ENCODE measurements around the gene ENAH. TPM values are rescaled to one million over a fixed set of nuclear protein-coding genes. Genes with fewer than 3 reads are reported as not detected.
"Not testable (repeated sequence)": the region's sequence is repeated elsewhere in the genome, so short reads cannot be mapped to it uniquely, and the experiment has no call there.

The ENAH gene
- total and polyA plus RNA-seq, 4 donors: 15.5 to 89.4 (median 48.4) TPM

GRCh38 chr1:225642177-225642576 lies 10.7 kb downstream of the ENAH start:
- ATAC-seq (ENCODE audit: insufficient read depth, low FRiP score) (no peak), DNase-seq (no peak)
- Histone ChIP-seq H3K4me1 (ENCODE audit: control insufficient read depth in 5 of 5, insufficient read depth in 5 of 5, low read length in 5 of 5) (peaks cover 0 to 10% (median 5%) of the 10 kb centered on the region in 5 donors), H3K4me3 (no peak overlapping the region), H3K9ac (ENCODE audit: insufficient read depth in 1 of 2, low read length in 2 of 2) (no peak overlapping the region), H3K36me3 (ENCODE audit: control insufficient read depth in 4 of 4, insufficient read depth in 4 of 4, low read length in 4 of 4) (peaks cover 0 to 29% (median 7%) of the 10 kb centered on the region in 4 donors), H3K27ac (ENCODE audit: low read depth in 1 of 2, low read length in 1 of 2) (no peak overlapping the region), H3K9me3 (ENCODE audit: control insufficient read depth in 4 of 4, insufficient read depth in 3 of 4, low read length in 3 of 4) (no peaks in the 10 kb centered on the region), H3K27me3 (ENCODE audit: control insufficient read depth in 3 of 3, insufficient read depth in 3 of 3, low read length in 2 of 3) (no peaks in the 10 kb centered on the region)
- 73 to 77% methylated on average over 4 of the region's 4 CpGs for WGBS, 2 donors
- TF ChIP-seq CTCF (IDR thresholded peaks at IDR 0.05; ENCODE audit: control extremely low read depth, extremely low read depth): no peak

- DNase-seq (no peak), ATAC-seq (ENCODE audit: insufficient read depth, low FRiP score) (no peak)
- Histone ChIP-seq H3K9ac (ENCODE audit: insufficient read depth in 1 of 2, low read length in 2 of 2) (no peak overlapping the region), H3K27ac (ENCODE audit: low read depth in 1 of 2, low read length in 1 of 2) (no peak overlapping the region), H3K9me3 (ENCODE audit: control insufficient read depth in 4 of 4, insufficient read depth in 3 of 4, low read length in 3 of 4) (no peaks in the 10 kb centered on the region), H3K27me3 (ENCODE audit: control insufficient read depth in 3 of 3, insufficient read depth in 3 of 3, low read length in 2 of 3) (no peaks in the 10 kb centered on the region), H3K36me3 (ENCODE audit: control insufficient read depth in 4 of 4, insufficient read depth in 4 of 4, low read length in 4 of 4) (peaks cover 0 to 28% (median 7%) of the 10 kb centered on the region in 4 donors), H3K4me1 (ENCODE audit: control insufficient read depth in 5 of 5, insufficient read depth in 5 of 5, low read length in 5 of 5) (peaks cover 0 to 14% (median 4%) of the 10 kb centered on the region in 5 donors), H3K4me3 (no peak overlapping the region)
- no peak for TF ChIP-seq CTCF (IDR thresholded peaks at IDR 0.05; ENCODE audit: control extremely low read depth, extremely low read depth)
- WGBS, 2 donors: 89 to 90% methylated on average over 1 of the region's 1 CpG
These were observed 14.1 kb downstream of the ENAH start for GRCh38 chr1:225638853-225639252.

GRCh38 chr1:225637651-225638199 lies 15.2 kb downstream of the ENAH start:
- Histone ChIP-seq H3K9me3 (ENCODE audit: control insufficient read depth in 4 of 4, insufficient read depth in 3 of 4, low read length in 3 of 4) (no peaks in the 10 kb centered on the region), H3K27ac (ENCODE audit: low read depth in 1 of 2, low read length in 1 of 2) (no peak overlapping the region), H3K27me3 (ENCODE audit: control insufficient read depth in 3 of 3, insufficient read depth in 3 of 3, low read length in 2 of 3) (no peaks in the 10 kb centered on the region), H3K4me1 (ENCODE audit: control insufficient read depth in 5 of 5, insufficient read depth in 5 of 5, low read length in 5 of 5) (peaks cover 0 to 12% (median 4%) of the 10 kb centered on the region in 5 donors), H3K4me3 (no peak overlapping the region), H3K9ac (ENCODE audit: insufficient read depth in 1 of 2, low read length in 2 of 2) (no peak overlapping the region), H3K36me3 (ENCODE audit: control insufficient read depth in 4 of 4, insufficient read depth in 4 of 4, low read length in 4 of 4) (peaks cover 0 to 26% (median 3%) of the 10 kb centered on the region in 4 donors)
- WGBS, 2 donors: 97 to 98% methylated on average over 3 of the region's 3 CpGs
- DNase-seq (no peak), ATAC-seq (ENCODE audit: insufficient read depth, low FRiP score) (no peak)
- TF ChIP-seq CTCF (IDR thresholded peaks at IDR 0.05; ENCODE audit: control extremely low read depth, extremely low read depth): no peak

- Histone ChIP-seq H3K4me1 (ENCODE audit: control insufficient read depth in 5 of 5, insufficient read depth in 5 of 5, low read length in 5 of 5) (peaks cover 0 to 14% (median 4%) of the 10 kb centered on the region in 5 donors), H3K36me3 (ENCODE audit: control insufficient read depth in 4 of 4, insufficient read depth in 4 of 4, low read length in 4 of 4) (peaks cover 0 to 20% (median 3%) of the 10 kb centered on the region in 4 donors)
- not testable (repeated sequence) for H3K9ac ChIP-seq (ENCODE audit: insufficient read depth in 1 of 2, low read length in 2 of 2); ATAC-seq (ENCODE audit: insufficient read depth, low FRiP score); DNase-seq; H3K9me3 ChIP-seq (ENCODE audit: control insufficient read depth in 4 of 4, insufficient read depth in 3 of 4, low read length in 3 of 4); H3K27ac ChIP-seq (ENCODE audit: low read depth in 1 of 2, low read length in 1 of 2); H3K27me3 ChIP-seq (ENCODE audit: control insufficient read depth in 3 of 3, insufficient read depth in 3 of 3, low read length in 2 of 3); H3K4me3 ChIP-seq
- WGBS, 2 donors: 95 to 96% methylated on average over 8 of the region's 8 CpGs
These were observed 15.9 kb downstream of the ENAH start for GRCh38 chr1:225636992-225637391.

Measured in lung (tissue), 12 donors.